Kidney (tissue), 22 donors: Measurements from ENCODE around the gene TMOD1. TPM values are rescaled to one million over a fixed set of nuclear protein-coding genes. Genes with fewer than 3 reads are reported as not detected.
A peak's percentile ranks its signal among the peaks of the same experiment; 100 is the strongest.
"Not testable (repeated sequence)": the region's sequence is repeated elsewhere in the genome, so short reads cannot be mapped to it uniquely, and the experiment has no call there.

Experiments used
- DNase-seq, 5 donors: peaks; one replicate each; pipeline ENCODE4 v3.0.0-alpha.2; 2013 to 2020
- FAIRE-seq: peaks from 2 replicates; lab custom pipeline; 2012; peaks lifted over from hg19 to GRCh38; lab: Jason Lieb, UNC
- H3K27ac ChIP-seq, 2 donors: one replicate each; pipeline ENCODE4 v1.7.0; 2013; ENCODE audit warnings: low read depth in 2 of 2, low read length in 2 of 2, inconsistent platforms in 1 of 2
- H3K27me3 ChIP-seq: one replicate; pipeline ENCODE4 v1.7.1; 2013; ENCODE audit warnings: low read length, inconsistent platforms; ENCODE audit not compliant: control insufficient read depth, insufficient read depth
- H3K36me3 ChIP-seq, 3 donors: one replicate each; pipeline versions ENCODE4 v1.7.0 to v1.7.1; 2013; ENCODE audit warnings: low read length in 3 of 3, control low read depth in 1 of 3, inconsistent platforms in 1 of 3; ENCODE audit not compliant: insufficient read depth in 3 of 3, control insufficient read depth in 2 of 3
- H3K4me1 ChIP-seq, 3 donors: one replicate each; pipeline versions ENCODE4 v1.7.0 to v1.7.1; 2013; ENCODE audit warnings: low read length in 3 of 3, inconsistent platforms in 1 of 3, low read depth in 1 of 3; ENCODE audit not compliant: control insufficient read depth in 2 of 3, insufficient read depth in 2 of 3
- H3K4me3 ChIP-seq, 3 donors: one replicate each; pipeline versions ENCODE4 v1.7.0 to v1.8.1; 2013; ENCODE audit warnings: low read length in 3 of 3, control low read depth in 1 of 3, inconsistent platforms in 1 of 3
- H3K9ac ChIP-seq, 3 donors: one replicate each; pipeline versions ENCODE4 v1.7.0 to v1.7.1; 2013; ENCODE audit warnings: low read length in 3 of 3, control low read depth in 1 of 3, inconsistent platforms in 1 of 3
- H3K9me3 ChIP-seq, 3 donors: one replicate each; pipeline versions ENCODE4 v1.7.0 to v1.7.1; 2013; ENCODE audit warnings: low read length in 3 of 3, control low read depth in 1 of 3, inconsistent platforms in 1 of 3; ENCODE audit not compliant: control insufficient read depth in 2 of 3, insufficient read depth in 1 of 3
- intact Hi-C: fragments of 100-400 bp; cut with DNase I; formaldehyde crosslinking; loops from one replicate; pipeline ENCODE4 v1.11.1; 2022
- long read RNA-seq, 10 donors: library from polyadenylated mRNA in 1 of 10; unstranded in 1 of 10; transcript quantifications; one replicate each; pipeline ENCODE4 v2.0.0 and lab custom pipeline, GENCODE V29; 2021 to 2026
- polyA plus RNA-seq: library from polyadenylated mRNA; stranded (reverse); fragments of 350-450 nt; fragmentation: Illumina TruSeq; extraction: RNeasy Lipid Tissue Mini Kit (QIAGEN cat#74804); gene quantifications from one replicate; pipeline ENCODE4 v1.2.3, GENCODE V29; 2014; ENCODE audit warnings: low read depth, low replicate concordance; ENCODE audit not compliant: insufficient read depth
- total RNA-seq: library from RNA; stranded (reverse); fragmentation: NEBNext Ultra II Directional; extraction: Animal tissue kit (Norgen Biotek cat#: 25700); gene quantifications from one replicate; pipeline ENCODE4 v1.2.1, GENCODE V29; 2021
- TF ChIP-seq, protein P1 (sequence below): IDR thresholded peaks from 3 replicates; pipeline ENCODE4 v1.5.1; 2012; ENCODE audit warnings: mild to moderate bottlenecking, moderate library complexity, borderline replicate concordance; ENCODE audit not compliant: insufficient read depth; ENCODE audit errors: extremely low read depth
- donor health status: control.
- donor health status: control.
- donor health status: control.
- donor health status: control.
- donor health status: control.
- donor health status: DM: yes; HTN: yes; CAD: no.
- donor health status: Normal renal cell carcinoma (clear cell type).

Gene TMOD1
- total RNA-seq (14.9 TPM), polyA plus RNA-seq (8.1 TPM)
- long read RNA-seq, donor 1: 0 reads
- long read RNA-seq, donor 2, partial matches to known transcripts: 10 of 10 reads
- long read RNA-seq, donor 2, other reads (novel, unspliced or antisense): 0 of 10 reads
- long read RNA-seq, donor 3: 0 reads
- long read RNA-seq, donor 4, partial matches to known transcripts: 0 of 1 reads
- long read RNA-seq, donor 4, other reads (novel, unspliced or antisense): 0 of 1 reads
- long read RNA-seq, donor 5: 0 reads
- long read RNA-seq, donor 6: 0 reads
- long read RNA-seq, donor 7, transcript TMOD1-201 (10 exons, 3,343 nt): major isoform, 7 of 17 reads
- long read RNA-seq, donor 7, partial matches to known transcripts: 3 of 17 reads
- long read RNA-seq, donor 7, other reads (novel, unspliced or antisense): 7 of 17 reads
- long read RNA-seq, donor 8: 0 reads
- long read RNA-seq, donor 9, partial matches to known transcripts: 20 of 20 reads
- long read RNA-seq, donor 9, other reads (novel, unspliced or antisense): 0 of 20 reads
- long read RNA-seq, donor 10: 0 reads

DNA sequence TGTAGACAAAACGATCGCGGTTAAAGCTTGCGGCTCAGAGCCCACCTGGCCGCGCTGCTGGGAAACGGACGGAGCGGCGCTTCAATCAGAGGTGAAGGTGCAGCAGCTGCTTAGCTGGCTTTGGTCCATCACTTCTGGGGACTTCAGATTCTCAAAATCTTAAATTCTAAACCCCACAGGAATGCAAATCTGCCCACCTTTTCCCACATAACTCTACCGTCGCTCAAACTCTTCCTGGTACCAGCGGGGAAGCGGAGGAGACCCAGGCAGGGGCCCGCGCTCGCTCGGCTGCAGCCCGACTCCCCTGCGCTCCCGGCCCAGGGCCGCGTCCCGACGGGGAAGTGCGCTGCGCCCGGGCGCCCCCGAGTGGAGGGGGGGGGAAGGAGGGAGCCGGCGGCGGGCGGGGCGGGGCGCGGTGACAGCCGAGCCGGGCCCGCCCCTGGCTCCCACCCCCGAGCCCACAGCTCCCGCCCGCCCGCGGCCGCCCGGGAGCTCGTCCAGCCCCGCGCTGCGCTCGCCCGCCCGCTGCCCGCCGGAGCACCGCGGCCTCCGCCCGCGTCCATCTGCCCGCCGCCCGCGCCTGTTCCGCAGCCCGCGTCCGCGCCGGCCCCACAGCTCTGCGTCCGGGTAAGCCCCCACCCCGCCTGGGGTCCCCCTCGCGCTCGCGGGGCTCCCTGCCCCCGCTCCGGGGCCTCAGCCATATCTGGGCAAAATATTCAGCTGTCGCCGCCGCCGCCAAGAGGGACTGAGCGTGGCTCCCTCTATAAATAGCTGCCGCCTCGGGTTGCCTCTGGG lies at the start of gene TMOD1:
TMOD1 (plus strand) TSS at position 490 of the 795 bp plus-strand sequence. CDS start 22,523 bp downstream, outside the sequence.
- H3K4me1 ChIP-seq: peaks cover 0 to 4% (median 3%) of the 10 kb centered on the region in 3 donors
- no peak within 1 kb of the TSS for H3K27ac ChIP-seq
- FAIRE-seq (no peak), DNase-seq (peak; percentile 41 to 82 (median 63))
- H3K36me3 ChIP-seq: peaks cover 0 to 3% (median 0%) of the 10 kb centered on the region in 3 donors
- H3K27me3 ChIP-seq: peaks cover 43% of the 10 kb centered on the region
- TF ChIP-seq, protein P1, sequence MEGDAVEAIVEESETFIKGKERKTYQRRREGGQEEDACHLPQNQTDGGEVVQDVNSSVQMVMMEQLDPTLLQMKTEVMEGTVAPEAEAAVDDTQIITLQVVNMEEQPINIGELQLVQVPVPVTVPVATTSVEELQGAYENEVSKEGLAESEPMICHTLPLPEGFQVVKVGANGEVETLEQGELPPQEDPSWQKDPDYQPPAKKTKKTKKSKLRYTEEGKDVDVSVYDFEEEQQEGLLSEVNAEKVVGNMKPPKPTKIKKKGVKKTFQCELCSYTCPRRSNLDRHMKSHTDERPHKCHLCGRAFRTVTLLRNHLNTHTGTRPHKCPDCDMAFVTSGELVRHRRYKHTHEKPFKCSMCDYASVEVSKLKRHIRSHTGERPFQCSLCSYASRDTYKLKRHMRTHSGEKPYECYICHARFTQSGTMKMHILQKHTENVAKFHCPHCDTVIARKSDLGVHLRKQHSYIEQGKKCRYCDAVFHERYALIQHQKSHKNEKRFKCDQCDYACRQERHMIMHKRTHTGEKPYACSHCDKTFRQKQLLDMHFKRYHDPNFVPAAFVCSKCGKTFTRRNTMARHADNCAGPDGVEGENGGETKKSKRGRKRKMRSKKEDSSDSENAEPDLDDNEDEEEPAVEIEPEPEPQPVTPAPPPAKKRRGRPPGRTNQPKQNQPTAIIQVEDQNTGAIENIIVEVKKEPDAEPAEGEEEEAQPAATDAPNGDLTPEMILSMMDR: no peak
- peak within 1 kb of the TSS in 2 of 3 donors; percentile 47 to 64 for H3K4me3 ChIP-seq
- no peaks in the 10 kb centered on the region for H3K9me3 ChIP-seq
- intact Hi-C loops: no loop called here
- peak within 1 kb of the TSS in 1 of 3 donors; percentile 40 for H3K9ac ChIP-seq

DNA sequence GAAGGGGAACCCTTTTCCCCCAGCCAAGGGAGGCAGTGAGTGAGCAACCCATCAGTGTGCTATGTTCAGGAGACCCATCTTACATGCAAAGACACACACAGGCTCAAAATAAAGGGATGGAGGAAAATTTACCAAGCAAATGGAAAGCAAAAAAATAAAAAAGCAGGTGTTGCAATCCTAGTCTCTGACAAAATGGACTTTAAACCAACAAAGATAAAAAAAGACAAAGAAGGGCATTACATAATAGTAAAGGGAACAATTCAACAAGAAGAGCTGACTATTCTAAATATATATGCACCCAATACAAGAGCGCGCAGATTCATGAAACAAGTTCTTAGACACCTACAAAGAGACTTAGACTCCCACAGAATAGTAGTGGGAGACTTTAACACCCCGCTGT lies 47.9 kb upstream of the TMOD1 start:
- H3K9ac ChIP-seq, H3K27me3 ChIP-seq, DNase-seq, H3K4me3 ChIP-seq, H3K4me1 ChIP-seq, H3K36me3 ChIP-seq, H3K27ac ChIP-seq, intact Hi-C loops, FAIRE-seq, H3K9me3 ChIP-seq: not testable (repeated sequence)

DNA sequence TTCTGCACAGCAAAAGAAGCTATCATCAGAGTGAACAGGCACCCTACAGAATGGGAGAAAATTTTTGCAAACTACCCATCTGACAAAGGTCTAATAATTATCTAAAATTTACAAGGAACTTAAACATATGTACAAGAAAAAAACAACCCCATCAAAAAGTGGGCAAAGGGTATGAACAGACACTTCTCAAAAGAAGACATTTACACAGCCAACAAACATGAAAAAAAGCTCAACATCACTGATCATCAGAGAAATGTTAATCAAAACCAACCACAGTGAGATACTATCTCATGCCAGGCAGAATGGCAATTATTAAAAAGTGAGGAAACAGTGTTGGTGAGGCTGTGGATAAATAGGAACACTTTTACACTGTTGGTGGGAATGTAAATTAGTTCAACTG lies 44.6 kb upstream of the TMOD1 start:
- DNase-seq, H3K9me3 ChIP-seq, H3K9ac ChIP-seq, H3K27me3 ChIP-seq, FAIRE-seq, H3K4me1 ChIP-seq, H3K27ac ChIP-seq, H3K4me3 ChIP-seq, H3K36me3 ChIP-seq, intact Hi-C loops: not testable (repeated sequence)

DNA sequence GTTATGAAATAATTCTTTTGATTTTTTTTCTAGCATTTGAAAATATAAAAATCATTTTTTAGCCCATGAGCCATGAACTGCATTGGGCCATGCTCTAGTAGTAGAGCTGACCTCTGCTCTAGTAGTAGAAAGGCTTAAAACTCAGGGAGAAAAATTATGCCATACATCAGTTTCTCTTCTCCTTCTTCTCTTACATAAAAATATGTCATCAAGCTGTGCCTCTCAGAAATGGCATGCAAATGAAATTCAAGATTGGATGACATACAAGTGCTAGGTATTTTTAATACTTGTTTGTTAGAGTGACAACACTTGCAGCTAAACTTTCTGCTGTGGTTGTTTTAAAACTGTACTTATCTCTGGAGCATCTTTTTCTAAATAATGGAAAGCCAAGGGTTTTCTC lies 42.1 kb upstream of the TMOD1 start:
- Histone ChIP-seq H3K9ac (no peak overlapping the region), H3K27me3 (no peaks in the 10 kb centered on the region), H3K9me3 (no peaks in the 10 kb centered on the region), H3K4me3 (no peak overlapping the region), H3K4me1 (no peaks in the 10 kb centered on the region), H3K36me3 (no peaks in the 10 kb centered on the region), H3K27ac (no peak overlapping the region)
- intact Hi-C loops: no loop called here
- no peak for FAIRE-seq
- DNase-seq: no peak
- TF ChIP-seq, protein P1: no peak
